ENCODE measurements around the gene CSE1L.

Gene CSE1L

DNA sequence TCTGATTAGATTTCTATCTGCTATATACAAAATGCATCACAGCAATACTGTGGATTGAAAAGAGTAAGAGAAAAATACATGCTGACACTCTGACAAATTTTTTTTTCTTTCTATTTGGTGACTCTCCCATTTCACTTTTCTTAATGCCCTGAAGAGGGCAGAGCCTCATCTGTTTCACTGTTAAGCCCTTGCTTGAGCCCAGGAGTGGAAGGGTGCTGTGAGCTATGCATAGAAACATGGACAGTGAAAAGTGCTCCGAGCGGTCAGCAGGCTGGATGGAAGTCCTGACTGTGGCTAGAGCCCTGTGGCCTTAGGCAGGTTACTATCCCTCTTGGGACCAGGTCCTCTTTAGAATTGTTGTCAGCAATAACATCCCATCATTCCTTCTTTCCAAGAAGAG lies 17.4 kb upstream of the CSE1L start:
- no peak for TF ChIP-seq Cebpa-rat (IDR thresholded peaks at IDR 0.05)
- Histone ChIP-seq H3K9me3 (replicated peaks in 1 of 11) (no peaks in the 10 kb centered on the region), H3K9ac (no peak overlapping the region), H3K36me3 (peaks cover 97 to 100% (median 99%) of the 10 kb centered on the region in 11 experiments), H3K4me3 (no peak overlapping the region), H3K27ac (no peak overlapping the region), H4K20me1 (peaks cover 0 to 25% (median 0%) of the 10 kb centered on the region in 11 experiments; a peak in 6 of 22 replicates), H3K4me2 (no peak overlapping the region), H3K4me1 (no peaks in the 10 kb centered on the region), H3K27me3 (no peaks in the 10 kb centered on the region)

- Histone ChIP-seq H3K36me3 (peaks cover 97 to 100% (median 99%) of the 10 kb centered on the region in 11 experiments), H3K27me3 (0 out of 22 replicates have a peak, but pooled peaks cover 0 to 1% (median 0%) of the 10 kb centered on the region in 11 experiments), H3K9me3 (replicated peaks in 1 of 11) (no peaks in the 10 kb centered on the region), H3K27ac (no peak overlapping the region), H3K4me1 (no peaks in the 10 kb centered on the region), H3K4me3 (no peak overlapping the region), H3K4me2 (no peak overlapping the region), H4K20me1 (peaks cover 0 to 28% (median 0%) of the 10 kb centered on the region in 11 experiments; a peak in 7 of 22 replicates), H3K9ac (no peak overlapping the region)
- no peak for TF ChIP-seq Cebpa-rat (IDR thresholded peaks at IDR 0.05)
Observed at GRCh38 chr20:49029203-49029602, 16.9 kb upstream of the CSE1L start.

DNA sequence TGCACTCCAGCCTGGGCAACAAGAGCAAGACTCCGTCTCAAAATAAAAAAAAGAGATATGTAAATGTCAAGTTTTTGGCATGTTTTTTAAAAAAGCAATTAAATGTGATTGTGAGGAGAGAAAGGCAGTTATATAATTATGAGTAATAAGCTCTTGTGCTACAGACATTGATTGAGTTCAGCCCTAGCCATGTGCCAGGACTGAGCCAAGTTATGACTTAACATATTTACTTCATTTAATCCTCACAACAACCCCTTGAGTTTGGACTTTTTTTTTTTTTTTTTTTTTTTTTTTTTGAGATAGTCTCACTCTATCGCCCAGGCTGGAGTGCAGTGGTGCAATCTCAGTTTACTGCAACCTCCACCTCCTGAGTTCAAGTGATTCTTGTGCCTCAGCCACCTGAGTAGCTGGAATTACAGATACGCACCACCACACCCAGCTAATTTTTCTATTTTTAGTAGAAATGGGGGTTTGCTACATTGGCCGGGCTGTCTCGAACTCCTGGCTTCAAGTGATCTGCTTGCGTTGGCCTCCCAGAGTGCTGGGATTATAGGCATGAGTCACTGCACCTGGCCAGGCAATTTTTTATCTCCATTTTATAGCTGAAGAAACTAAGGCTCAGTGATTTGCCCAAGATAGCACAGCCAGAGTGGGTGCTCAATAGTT lies 15.0 kb upstream of the CSE1L start:
- peaks cover 0 to 8% (median 0%) of the 10 kb centered on the region in 11 experiments; a peak in 3 of 22 replicates for H3K27me3 ChIP-seq
- H3K4me2 ChIP-seq: no peak overlapping the region
- H3K27ac ChIP-seq: no peak overlapping the region
- H3K4me3 ChIP-seq: no peak overlapping the region
- peaks cover 0 to 39% (median 5%) of the 10 kb centered on the region in 11 experiments; a peak in 9 of 22 replicates for H4K20me1 ChIP-seq
- no peaks in the 10 kb centered on the region for H3K9me3 ChIP-seq (replicated peaks in 1 of 11)
- no peak overlapping the region for H3K9ac ChIP-seq
- no peaks in the 10 kb centered on the region for H3K4me1 ChIP-seq
- TF ChIP-seq Cebpa-rat (IDR thresholded peaks at IDR 0.05): no peak
- H3K36me3 ChIP-seq: peaks cover 92 to 100% (median 98%) of the 10 kb centered on the region in 11 experiments

- peaks cover 78 to 91% (median 86%) of the 10 kb centered on the region in 11 experiments for H3K36me3 ChIP-seq
- H3K27ac ChIP-seq: no peak overlapping the region
- peaks cover 2 to 9% (median 6%) of the 10 kb centered on the region in 10 experiments for H3K4me1 ChIP-seq
Observed at GRCh38 chr20:49032455-49032854, 13.7 kb upstream of the CSE1L start.

GRCh38 chr20:49034070-49034732 lies 11.9 kb upstream of the CSE1L start:
- peaks cover 17 to 27% (median 21%) of the 10 kb centered on the region in 10 experiments for H3K4me1 ChIP-seq
- H3K4me2 ChIP-seq: no peak overlapping the region
- peaks cover 0 to 12% (median 0%) of the 10 kb centered on the region in 11 experiments; a peak in 3 of 22 replicates for H3K27me3 ChIP-seq
- TF ChIP-seq Cebpa-rat (IDR thresholded peaks at IDR 0.05): no peak
- H3K36me3 ChIP-seq: peaks cover 61 to 73% (median 68%) of the 10 kb centered on the region in 11 experiments
- H3K9me3 ChIP-seq (replicated peaks in 1 of 11): no peaks in the 10 kb centered on the region
- no peak overlapping the region for H3K4me3 ChIP-seq
- H4K20me1 ChIP-seq: peaks cover 8 to 62% (median 20%) of the 10 kb centered on the region in 11 experiments; a peak in 19 of 22 replicates
- H3K27ac ChIP-seq: no peak overlapping the region
- H3K9ac ChIP-seq: no peak overlapping the region

More at GRCh38 chr20:49032455-49032854, 13.7 kb upstream of the CSE1L start:
- Histone ChIP-seq H3K4me2 (no peak overlapping the region), H3K9ac (no peak overlapping the region), H4K20me1 (peaks cover 4 to 46% (median 13%) of the 10 kb centered on the region in 11 experiments; a peak in 19 of 22 replicates), H3K4me3 (no peak overlapping the region), H3K27me3 (peaks cover 0 to 12% (median 0%) of the 10 kb centered on the region in 11 experiments; a peak in 3 of 22 replicates), H3K9me3 (replicated peaks in 1 of 11) (no peaks in the 10 kb centered on the region)
- no peak for TF ChIP-seq Cebpa-rat (IDR thresholded peaks at IDR 0.05)

- H3K36me3 ChIP-seq: peaks cover 26 to 36% (median 31%) of the 10 kb centered on the region in 11 experiments
- peak overlapping the region in 10 of 11 experiments; percentile 15 to 62 (median 48); a peak in 17 of 22 replicates for H3K27ac ChIP-seq
- H3K4me3 ChIP-seq: no peak overlapping the region
- H3K27me3 ChIP-seq: peaks cover 0 to 12% (median 0%) of the 10 kb centered on the region in 11 experiments; a peak in 3 of 22 replicates
- H3K9me3 ChIP-seq (replicated peaks in 1 of 11): no peaks in the 10 kb centered on the region
- peak overlapping the region; percentile 61 to 96 (median 79) for H3K4me2 ChIP-seq
- peaks cover 17 to 33% (median 21%) of the 10 kb centered on the region in 10 experiments for H3K4me1 ChIP-seq
- TF ChIP-seq Cebpa-rat (IDR thresholded peaks at IDR 0.05): no peak
- peak overlapping the region in 8 of 11 experiments; percentile 9 to 48 (median 32); a peak in 9 of 22 replicates for H3K9ac ChIP-seq
- peaks cover 8 to 71% (median 20%) of the 10 kb centered on the region in 11 experiments; a peak in 19 of 22 replicates for H4K20me1 ChIP-seq
Observed at GRCh38 chr20:49037962-49038387, 8.1 kb upstream of the CSE1L start.

GRCh38 chr20:49039854-49040253 lies 6.3 kb upstream of the CSE1L start:
- H3K9me3 ChIP-seq (replicated peaks in 1 of 11): no peaks in the 10 kb centered on the region
- H3K4me3 ChIP-seq: no peak overlapping the region
- no peak for TF ChIP-seq Cebpa-rat (IDR thresholded peaks at IDR 0.05)
- 0 out of 22 replicates have a peak overlapping the region, but pooled peaks of 1 of the 11 experiments have one; percentile 87 for H3K4me2 ChIP-seq
- peaks cover 8 to 52% (median 20%) of the 10 kb centered on the region in 11 experiments; a peak in 19 of 22 replicates for H4K20me1 ChIP-seq
- H3K27me3 ChIP-seq: peaks cover 0 to 8% (median 0%) of the 10 kb centered on the region in 11 experiments; a peak in 3 of 22 replicates
- H3K4me1 ChIP-seq: peaks cover 22 to 38% (median 27%) of the 10 kb centered on the region in 10 experiments
- peaks cover 7 to 17% (median 12%) of the 10 kb centered on the region in 11 experiments; a peak in 21 of 22 replicates for H3K36me3 ChIP-seq
- no peak overlapping the region for H3K9ac ChIP-seq
- H3K27ac ChIP-seq: no peak overlapping the region

DNA sequence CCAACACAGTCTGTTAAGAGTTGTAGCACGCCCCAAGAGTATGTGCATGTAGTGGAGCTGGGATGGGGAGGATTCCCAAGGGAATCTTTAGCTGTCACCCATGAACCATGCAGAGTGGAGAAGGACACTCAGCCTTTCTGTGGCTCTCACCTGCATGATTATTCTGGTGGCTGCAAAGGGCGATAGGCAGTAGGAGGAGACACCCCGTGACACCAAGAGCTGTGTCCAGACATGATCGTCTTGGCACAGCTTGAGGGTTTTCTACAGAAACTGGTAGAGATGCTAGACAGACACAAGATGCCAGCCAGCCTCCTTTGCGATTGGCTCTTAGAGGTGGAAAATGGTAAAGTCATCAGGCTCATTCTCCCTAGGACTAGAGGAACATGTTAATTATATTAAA lies 3.1 kb upstream of the CSE1L start:
- peaks cover 0 to 35% (median 15%) of the 10 kb centered on the region in 11 experiments; a peak in 19 of 22 replicates for H4K20me1 ChIP-seq
- peaks cover 0 to 8% (median 4%) of the 10 kb centered on the region in 11 experiments; a peak in 11 of 22 replicates for H3K36me3 ChIP-seq
- H3K4me3 ChIP-seq: no peak overlapping the region
- H3K4me2 ChIP-seq: no peak overlapping the region
- TF ChIP-seq Cebpa-rat (IDR thresholded peaks at IDR 0.05): no peak
- peaks cover 32 to 40% (median 34%) of the 10 kb centered on the region in 10 experiments for H3K4me1 ChIP-seq
- no peaks in the 10 kb centered on the region for H3K9me3 ChIP-seq (replicated peaks in 1 of 11)
- no peak overlapping the region for H3K9ac ChIP-seq
- no peaks in the 10 kb centered on the region for H3K27me3 ChIP-seq
- no peak overlapping the region for H3K27ac ChIP-seq
